K562 treated with DMSO at 1 percent for 4 hours (cell line): ENCODE results near the gene LRIG2. TPM values are rescaled to one million over a fixed set of nuclear protein-coding genes. Genes with fewer than 3 reads are reported as not detected.

Experiments
- total RNA-seq: library from RNA; unstranded; fragments of 300-600 nt; gene quantifications from 2 replicates; pipeline ENCODE4 v1.2.3, GENCODE V29; 2022; ENCODE audit not compliant: insufficient read depth

The LRIG2 gene, protein sequence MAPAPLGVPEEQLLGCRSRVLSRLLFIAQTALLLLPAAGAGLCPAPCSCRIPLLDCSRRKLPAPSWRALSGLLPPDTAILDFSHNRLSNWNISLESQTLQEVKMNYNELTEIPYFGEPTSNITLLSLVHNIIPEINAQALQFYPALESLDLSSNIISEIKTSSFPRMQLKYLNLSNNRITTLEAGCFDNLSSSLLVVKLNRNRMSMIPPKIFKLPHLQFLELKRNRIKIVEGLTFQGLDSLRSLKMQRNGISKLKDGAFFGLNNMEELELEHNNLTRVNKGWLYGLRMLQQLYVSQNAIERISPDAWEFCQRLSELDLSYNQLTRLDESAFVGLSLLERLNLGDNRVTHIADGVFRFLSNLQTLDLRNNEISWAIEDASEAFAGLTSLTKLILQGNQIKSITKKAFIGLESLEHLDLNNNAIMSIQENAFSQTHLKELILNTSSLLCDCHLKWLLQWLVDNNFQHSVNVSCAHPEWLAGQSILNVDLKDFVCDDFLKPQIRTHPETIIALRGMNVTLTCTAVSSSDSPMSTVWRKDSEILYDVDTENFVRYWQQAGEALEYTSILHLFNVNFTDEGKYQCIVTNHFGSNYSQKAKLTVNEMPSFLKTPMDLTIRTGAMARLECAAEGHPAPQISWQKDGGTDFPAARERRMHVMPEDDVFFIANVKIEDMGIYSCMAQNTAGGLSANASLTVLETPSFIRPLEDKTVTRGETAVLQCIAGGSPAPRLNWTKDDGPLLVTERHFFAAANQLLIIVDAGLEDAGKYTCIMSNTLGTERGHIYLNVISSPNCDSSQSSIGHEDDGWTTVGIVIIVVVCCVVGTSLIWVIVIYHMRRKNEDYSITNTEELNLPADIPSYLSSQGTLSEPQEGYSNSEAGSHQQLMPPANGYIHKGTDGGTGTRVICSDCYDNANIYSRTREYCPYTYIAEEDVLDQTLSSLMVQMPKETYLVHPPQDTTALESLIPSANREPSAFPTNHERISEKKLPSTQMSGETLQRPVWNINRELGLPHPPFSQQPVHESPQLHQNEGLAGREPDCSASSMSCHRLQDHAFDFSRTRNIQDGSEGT
- 3.2 and 4.7 TPM in 2 replicates for total RNA-seq

DNA sequence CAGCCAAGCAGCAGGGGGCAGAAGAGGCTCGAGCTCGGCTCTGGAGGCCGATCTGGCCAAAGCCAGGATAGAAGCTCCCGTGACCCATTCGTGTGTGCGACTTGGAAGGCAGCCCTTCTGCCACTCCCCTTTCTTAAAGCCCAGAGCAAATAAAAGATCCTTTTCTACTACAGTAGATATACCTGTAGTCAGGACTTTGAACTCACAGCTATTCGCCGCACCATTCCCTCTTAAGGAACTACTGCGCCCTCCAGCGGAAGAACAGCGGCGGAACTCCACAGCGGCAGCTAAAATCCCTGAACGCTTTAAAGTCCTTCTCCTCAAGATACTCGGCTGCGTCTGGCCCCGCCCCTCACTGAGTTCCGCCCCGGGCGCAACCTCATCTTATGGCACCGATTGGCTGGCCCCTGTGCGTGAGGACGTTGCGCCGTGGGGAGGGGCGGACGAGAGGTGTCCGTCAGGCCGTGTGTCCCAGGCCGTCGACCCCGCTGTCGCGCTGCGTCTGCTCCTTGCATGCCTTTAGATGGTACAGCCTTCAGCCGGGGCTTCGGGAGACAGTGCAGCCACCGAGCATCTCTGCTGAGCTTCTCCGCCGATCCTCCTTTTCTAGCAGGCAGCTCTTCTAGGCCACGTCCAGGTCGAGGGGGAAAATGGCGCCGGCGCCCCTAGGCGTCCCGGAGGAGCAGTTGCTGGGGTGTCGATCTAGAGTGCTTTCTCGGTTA lies at the start of gene LRIG2:
Gene LRIG2 (plus strand): TSS at position 442 of the 722 bp plus-strand sequence. CDS start 209 bp downstream, at position 651.

Other genes starting within 250 kb of the LRIG2 start
- 87.8 and 101 TPM in 2 replicates for gene SLC16A1, start 117.0 kb upstream of the LRIG2 start, total RNA-seq